GM18867 (cell line): ENCODE data around the gene AQP12B.
"Not testable (repeated sequence)": the region's sequence is repeated elsewhere in the genome, so short reads cannot be mapped to it uniquely, and the experiment has no call there.

Source experiments
- ATAC-seq: cut with Tn5 transposase; IDR thresholded peaks from one replicate; pipeline ENCODE4 v1.9.1; 2021; ENCODE audit warnings: mild to moderate bottlenecking, moderate library complexity; ENCODE audit not compliant: unreplicated experiment

The AQP12B gene

DNA sequence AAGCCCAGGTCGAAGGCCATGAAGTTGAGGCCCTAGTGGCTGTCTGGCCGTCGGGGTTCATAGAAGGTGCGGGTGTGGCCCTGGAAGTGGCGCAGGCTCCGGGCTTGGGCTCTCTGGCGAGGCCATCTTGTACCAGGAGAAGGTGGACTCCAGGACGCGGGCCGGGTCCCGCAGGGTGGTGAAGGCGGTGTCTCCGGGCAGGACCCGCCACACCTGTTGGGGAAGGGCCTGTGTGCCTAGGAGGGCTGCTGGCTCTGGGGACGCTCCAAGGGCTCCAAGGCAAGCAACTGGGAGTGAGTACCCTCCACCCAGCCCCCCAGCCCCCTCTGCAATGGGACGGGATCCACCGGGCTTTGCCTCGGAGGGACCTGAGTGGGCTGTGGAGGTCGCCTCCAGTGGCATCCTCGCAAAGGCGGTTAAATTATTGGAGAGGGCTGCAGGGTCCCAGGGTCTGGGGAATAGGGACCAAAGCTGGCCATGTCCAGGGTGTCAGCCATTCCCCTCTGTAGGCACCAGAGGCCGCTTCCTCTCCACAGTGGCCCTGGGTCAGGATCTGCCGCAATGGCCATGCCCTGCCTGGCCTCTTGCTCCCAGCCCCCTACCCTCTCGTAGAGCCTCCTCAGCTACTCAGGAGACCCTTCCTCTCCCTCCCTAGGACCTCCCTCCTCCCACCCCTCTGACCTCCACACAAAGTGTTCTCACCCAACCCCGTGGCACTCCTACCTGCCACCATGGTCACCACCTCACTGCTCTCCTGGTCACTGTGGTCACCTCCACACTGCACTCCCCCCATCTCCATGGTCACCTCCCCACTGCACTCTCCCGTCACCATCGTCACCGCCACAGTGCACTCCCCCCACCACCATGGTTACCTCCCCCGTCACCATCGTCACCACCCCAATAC lies 19.3 kb upstream of the AQP12B start:
- ATAC-seq: no peak

DNA sequence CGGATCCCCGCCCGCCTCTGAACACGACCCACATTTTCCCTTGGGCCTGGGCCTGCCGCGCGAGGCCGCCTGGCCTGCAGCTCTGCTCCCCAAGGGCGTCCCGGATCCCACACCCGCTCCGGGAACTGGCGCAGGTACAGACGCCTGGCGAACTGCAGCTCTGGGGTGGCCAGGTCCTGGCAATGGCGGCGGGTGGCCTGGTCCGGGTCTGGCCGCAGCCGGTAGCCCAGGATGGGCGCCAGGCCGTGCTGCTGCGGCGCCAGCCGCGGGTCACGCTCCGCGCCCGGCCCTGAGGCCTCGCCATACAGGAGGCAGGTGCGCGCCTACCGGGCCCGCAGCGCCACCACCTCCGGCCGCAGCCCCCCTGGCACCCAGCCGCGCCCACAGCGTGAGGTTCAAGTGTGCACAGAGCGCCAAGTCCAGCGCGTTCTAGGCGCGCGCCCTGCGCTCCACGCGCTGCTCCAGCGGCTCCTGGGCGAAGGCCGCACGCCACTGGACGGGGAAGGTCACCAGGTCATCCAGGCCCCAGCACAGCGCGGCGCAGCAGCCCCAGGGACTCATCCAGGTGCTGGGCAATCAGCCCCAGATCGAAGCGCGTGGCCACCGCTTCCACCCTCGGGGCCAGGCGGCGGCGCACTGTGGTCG lies 18.5 kb upstream of the AQP12B start:
- no peak for ATAC-seq

DNA sequence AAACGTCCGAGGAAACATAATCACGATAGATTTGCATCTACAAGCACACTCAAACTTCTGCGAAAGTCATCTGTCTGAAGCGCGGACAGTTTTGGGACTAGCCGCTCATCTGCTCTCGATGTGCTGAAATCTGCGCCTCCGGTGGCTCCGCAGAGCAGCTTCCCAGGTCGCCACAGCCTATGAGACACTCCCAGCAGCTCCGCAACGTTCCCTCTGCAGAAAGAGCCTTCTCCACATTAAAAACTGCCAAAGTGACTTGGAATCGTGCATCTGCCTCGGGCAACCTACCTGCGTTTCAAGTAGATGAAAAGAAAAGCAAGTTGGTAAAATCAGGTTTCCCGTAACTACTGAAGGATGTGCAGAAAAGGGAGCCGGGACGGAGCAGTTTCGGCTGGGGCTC lies 17.9 kb upstream of the AQP12B start:
- ATAC-seq: not testable (repeated sequence)

DNA sequence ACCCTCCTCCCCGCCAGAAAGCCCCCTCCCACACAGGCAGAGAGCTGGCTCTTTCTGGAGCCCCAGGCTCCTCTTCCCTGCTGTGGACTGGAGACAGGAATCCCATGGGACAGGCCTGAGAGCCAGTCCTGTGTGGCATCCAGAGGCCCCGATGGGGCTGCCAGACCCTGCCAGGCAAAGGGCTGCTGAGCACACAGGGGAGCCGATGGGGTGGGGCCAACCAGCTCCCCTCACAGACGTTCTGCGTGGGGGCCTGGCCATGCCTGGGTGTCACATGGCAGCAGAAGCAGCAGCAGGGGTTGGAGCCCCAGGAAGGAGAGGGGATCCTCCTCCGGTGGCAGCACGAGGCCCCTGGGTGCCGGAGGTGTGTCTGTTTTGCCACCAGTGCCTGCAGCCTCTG lies 17.1 kb upstream of the AQP12B start:
- ATAC-seq: not testable (repeated sequence)

DNA sequence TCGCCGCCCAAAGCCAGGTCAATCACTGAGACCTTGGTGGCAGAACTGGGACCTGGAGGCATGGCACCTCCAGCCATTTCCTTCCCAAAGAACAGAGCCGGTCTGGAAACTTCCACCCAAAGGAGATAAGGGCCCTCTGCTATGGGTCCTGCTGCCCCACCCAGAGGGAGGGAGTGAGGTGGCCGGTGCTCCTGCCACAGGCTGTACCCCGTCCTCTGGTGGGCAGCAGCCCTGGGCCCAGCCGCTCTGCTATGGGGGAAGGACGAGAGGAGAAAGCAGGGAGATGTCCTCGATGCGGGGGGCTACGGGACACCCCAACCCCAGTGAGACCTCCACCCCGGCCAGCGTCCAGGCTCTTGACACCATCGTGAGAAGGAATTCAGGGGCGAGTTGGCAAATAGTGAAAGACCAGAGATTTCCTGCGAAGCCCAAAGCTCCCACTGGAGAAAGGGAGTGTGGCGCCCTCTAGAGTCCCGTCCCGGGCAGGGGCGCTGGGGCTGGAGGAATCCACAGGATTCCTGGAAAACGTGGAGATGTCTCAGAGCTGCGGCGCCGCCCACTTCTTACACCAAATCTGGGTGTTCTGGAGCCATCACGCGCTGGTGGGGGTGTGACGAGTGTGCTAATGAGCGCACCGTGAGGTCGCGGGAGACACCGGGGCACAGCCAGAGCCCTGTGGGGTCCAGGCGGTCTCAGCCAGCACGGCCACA lies 16.3 kb upstream of the AQP12B start:
- ATAC-seq: not testable (repeated sequence)

DNA sequence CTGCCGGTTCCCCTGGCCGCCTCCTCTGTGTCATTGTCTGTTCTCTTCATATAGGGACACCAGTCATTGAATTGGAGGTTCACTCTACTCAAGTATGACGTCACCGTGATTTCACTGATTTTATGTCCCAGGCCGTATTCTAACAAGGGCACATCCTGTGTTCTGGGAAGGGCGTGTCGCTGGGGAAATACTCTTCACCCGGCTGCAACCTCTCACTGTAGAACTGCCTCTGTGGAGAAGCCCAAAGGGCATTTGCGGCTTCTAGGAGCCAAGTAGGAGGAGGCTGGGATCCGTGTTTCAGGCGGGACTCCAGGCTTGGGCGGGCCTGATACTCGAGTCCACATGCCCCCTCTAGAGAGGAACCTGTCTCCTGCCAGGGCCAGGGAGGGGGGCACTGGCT lies 13.8 kb upstream of the AQP12B start:
- not testable (repeated sequence) for ATAC-seq

DNA sequence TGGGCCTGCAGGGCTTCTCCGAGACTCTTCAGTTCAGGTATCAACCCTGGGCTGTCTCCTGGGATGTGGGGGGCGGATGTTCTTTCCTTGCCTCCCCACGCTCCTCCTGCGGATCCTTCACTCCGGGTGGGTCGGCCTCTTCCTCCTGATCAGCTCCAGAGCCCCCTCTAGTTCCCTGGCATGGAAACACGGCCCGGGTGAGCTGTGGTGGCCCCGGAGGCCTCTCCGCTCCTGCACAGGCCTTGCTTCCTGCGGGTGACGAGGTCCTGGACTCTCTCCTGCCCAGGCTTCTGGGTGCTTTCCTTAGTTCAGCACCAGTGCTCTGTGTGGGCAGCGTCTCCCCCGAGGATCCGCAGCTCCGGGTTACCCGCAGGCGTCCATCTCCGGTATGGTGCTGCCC lies 12.9 kb upstream of the AQP12B start:
- not testable (repeated sequence) for ATAC-seq

DNA sequence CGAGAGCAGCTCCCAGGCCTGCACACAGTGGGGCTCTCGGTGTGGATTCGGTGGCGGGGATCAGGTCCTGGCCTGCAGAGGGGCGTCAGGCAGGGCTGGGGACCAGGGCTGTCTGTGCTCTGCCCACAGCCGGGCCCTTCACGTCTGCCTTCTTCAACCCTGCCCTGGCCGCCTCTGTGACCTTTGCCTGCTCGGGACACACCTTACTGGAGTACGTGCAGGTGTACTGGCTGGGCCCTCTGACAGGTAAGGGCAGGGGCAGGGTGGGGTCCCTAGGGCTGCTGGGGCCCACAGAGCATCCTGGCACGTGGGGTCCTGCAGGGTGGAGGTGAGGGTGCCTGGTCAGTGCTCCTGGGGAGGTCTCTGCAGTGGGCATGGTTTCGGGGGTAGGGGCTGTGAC lies 11.6 kb upstream of the AQP12B start:
- ATAC-seq: not testable (repeated sequence)

DNA sequence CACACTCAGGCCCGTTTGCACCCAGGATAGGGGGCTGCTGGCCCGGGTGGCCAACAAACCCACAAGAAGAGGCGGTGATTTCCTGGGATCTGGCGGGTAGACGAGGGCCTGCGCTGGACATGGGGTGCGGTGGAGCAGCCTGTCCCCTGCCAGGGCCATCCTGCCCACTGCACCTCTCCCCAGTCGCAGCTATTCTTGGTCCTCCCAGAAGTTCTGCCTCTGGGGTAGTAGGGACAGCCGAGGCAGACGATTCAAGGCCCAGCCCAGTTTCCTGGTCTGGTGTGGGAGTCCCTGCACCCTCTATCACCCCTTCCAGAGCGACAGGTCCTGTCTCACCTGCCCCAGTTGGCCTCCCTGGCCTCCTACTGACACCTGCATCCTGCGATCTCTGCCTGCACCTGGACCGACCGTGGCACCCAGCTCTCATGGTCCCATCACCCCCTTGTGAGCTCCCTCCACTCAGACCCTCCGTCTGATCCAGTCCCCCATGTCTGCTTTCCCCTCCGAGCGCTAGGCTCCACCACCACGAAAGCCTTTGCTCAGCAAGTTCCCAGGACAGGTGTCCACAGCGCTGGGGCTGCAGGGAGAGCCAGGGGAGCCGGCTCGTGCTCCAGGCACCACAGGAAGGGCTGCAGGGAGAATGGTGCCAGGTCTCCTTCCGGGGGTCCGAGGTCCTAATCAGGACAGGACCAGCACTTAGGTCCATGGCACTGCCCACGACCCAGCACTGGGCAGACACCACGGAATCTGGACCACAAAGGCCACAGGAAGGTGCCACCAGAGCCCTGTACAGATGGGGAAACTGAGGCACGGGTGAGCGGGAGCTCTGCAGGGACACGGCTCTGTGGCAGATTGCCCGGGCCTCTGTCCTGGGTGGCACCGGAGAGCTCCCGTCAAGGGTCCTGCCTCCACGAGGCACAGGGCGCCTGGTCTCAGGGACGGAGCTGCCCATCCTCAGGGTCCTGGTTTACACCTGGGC lies 10.2 kb upstream of the AQP12B start:
- ATAC-seq: not testable (repeated sequence)

DNA sequence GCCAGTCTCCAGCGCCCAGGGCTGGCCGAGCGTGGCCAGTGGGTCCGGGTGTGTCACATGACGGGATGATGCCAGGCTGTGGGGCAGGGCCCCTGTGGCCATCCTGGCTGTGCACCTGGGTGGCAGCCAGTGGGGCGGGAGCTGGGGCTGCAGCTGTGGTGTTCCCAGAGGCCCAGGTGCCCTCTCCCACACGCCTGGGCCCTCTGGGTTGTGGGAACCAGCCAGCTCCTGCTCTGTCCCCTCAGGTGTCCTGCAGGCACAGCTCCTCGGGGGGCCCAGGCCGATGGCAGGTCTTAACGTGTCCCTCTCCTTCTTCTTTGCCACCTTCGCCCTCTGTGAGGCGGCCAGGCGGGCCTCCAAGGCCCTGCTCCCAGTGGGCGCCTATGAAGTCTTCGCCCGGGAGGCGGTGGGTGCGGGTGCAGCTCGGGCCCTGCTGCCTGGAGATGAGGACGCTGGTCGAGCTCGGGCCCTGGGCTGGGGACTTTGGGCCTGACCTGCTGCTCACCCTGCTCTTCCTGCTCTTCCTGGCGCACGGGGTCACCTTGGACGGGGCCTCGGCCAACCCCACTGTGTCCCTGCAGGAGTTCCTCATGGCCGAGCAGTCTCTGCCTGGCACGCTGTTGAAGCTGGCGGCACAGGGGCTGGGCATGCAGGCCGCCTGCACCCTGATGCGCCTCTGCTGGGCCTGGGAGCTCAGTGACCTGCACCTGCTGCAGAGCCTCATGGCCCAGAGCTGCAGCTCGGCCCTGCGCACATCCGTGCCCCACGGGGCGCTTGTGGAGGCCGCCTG lies 9.1 kb upstream of the AQP12B start, which contains the start of gene AQP12A:
TSS of gene AQP12A (plus strand) at position 236 of the 790 bp plus-strand sequence. CDS start at position 284, 48 bp downstream.
- ATAC-seq: not testable (repeated sequence)

DNA sequence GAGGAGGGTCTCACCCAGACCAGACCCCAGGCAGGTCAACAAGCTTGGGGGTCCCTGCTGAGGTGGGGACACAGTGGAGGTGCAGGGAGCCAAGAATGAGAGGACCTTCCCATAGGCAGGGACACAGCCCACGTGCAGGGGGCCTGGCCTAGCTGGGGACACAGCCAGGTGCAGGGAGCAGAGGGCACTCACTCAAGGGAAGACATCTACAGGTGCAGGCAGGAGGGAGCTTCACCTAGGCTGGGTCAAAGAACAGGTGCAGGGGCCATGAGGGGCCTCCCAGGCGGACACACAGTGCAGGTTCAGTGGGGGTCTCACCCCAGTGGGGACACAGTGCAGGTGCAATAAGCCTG lies 8.4 kb upstream of the AQP12B start:
- not testable (repeated sequence) for ATAC-seq

DNA sequence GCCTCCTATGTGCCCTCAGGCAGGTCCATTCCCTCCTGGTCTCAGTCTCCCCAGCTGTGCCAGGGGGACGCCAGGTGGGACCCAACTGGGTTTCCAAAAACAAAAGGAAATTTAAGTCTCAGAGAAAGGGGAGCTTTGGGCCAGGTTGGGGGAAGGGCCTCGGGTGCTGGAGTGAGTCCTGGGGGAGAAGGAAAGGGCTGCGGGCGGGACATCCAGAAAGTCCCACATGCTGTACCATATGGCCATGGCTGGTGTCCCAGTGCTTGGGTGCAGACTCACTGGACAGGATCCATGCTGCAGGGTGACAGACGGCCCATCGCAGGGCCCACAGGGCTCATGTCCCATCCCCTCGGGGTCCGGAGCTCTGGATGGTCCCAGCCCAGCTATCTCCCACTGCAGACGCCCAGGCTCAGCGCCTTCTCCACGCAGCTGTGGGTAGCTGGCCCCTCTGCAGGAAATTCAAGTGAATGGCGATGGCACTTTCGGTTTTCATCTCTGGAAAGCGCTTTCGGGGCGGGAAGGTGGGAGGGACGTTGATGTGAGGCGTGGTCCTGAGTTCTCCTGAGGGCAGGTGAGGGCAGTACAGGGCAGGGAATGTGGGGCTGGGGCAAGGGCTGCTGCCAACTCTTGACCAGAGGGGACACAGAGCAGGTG lies 7.9 kb upstream of the AQP12B start:
- ATAC-seq: not testable (repeated sequence)

DNA sequence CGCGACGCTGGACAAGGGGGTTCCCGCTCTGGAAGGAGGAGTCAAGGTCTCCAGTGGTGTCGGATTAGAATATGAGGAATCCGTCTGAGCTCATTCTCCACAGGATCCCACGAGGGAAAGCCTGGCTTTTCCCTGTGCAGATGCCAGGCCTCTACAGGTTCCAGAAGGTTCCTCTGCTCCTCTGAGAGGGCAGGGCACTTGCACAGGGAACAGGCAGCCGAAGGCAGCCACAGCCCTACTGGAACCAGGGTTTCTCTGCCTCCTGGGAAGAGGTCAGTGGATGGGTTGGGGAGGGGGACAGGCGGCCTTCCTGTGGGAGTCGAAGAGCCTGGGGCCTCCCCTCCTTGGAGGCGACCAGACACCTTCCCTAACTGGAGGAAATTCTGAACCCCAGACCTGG lies 7.3 kb upstream of the AQP12B start:
- ATAC-seq: no peak

DNA sequence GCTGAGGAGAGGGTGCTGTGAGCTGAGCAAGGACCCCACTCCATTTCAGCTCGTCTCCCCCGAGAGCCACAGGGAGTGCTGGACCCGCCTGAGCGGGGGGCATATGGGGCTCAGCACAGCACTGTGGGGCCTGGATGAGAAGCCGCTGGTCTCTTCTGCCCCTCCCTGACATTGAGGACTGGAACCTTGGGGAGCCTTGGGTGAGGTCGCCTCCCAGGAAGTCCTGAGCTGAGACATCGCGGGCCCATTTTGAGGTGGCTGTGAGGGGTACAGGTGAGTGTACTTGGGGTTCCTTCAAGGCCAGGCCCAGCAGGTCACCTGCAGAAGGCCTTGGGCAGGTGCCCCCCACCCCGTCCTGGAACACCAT lies 5.9 kb upstream of the AQP12B start:
- ATAC-seq: no peak

DNA sequence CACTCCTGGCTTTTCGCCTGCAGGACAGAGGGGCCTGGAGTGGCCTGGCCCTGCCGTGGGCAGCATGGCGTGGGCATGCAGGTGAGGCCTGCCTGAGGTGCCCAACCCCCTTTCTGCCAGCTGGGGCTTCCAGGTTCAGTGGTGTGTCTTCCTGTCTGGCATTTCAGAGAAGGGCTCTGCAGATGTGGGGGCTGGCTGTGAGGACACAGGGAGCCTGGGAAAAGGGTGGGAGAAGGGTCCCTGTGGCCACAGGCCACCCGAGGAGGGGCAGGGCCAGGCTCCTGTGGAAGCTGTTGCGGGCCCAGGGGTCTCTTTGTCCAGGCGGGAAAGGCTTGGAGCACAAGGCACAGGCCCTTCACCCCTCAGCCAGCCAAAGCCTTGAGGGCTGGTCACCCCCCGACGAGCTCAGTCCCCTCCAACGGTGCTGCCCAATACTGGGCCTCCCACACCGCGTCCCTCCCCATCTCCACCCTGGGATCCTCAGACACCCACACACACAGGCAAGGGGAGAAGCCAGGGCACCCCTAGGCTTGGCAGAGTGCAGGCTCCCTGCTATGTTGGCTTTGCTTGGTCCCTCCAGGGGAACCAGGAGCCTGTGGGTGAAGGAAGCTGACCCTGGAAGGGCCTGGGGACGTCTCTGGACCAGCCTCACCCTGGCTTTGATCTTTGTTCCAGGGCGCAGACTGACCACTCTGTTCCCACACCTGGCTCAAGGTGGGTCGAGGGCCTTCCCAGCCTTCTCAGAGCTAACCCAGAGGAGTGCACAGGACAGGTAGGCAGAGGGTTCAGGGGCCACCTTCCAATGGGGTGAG lies 5.3 kb upstream of the AQP12B start:
- ATAC-seq: no peak

DNA sequence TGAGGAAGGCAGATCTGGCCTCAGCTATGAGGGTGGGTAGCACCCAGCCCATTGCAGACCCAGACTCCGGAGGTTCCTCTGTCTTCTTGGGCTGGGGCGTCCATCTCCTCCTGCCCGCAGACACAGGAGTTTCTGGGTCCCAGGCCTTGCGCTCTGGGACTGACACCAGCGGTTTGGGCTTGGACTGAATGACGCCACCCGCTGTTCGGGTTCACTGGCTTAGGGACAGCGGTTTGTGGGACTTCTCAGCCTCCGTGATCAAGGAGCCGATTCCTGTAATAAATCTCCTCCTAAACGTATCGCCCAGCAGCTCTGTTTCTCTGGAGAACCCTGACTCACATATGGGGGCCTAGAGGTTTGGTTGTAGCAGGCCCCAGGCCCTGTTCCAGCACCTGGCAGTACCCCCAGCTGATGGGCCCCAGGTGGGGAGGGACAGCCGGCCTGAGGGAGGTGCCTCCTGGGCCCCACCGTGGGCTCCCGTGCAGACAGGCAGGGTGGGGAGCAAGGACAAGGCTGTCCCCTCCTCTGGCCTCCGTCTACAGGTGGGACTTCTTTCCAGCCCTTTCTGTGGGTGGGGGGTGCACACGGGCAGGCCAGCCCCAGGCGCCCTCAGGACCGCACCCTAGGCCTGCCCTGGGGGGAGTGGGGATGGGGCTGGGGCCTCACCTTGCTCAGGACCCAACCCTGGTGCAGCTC lies 4.5 kb upstream of the AQP12B start:
- ATAC-seq: no peak

DNA sequence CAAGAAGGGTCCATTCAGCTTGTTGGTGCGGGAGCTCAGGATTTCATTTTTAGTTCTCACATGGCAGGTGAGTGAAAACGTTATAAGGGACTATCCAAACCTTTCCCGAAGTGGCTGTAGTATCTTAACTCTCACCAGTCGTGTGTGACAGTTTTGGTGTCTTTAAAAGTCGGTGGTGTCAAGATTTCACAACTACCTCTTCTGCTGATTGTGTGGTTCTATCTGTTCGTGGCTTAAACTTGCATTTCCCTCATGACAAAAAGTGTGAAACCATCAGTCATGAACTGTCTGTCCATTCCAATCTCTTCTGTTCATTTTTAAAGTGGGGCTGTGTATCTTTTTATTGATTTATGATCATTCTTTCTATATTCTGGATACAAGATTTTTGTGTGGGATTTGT lies 3.8 kb upstream of the AQP12B start:
- ATAC-seq: no peak
